HEK293T (cell line): ENCODE data around the gene EIF1AY.

Experiments
- BHLHE40 ChIP-seq: fragments of 450-650 bp; IDR thresholded peaks from 2 replicates; pipeline ENCODE4 v1.6.1; 2016; ENCODE audit warnings: mild to moderate bottlenecking, moderate library complexity, borderline replicate concordance
- CTBP1 ChIP-seq: fragments of 450-650 bp; IDR thresholded peaks from 2 replicates; pipeline ENCODE4 v1.6.1; 2016; ENCODE audit warnings: borderline replicate concordance
- FOXA1 ChIP-seq: fragments of 450-650 bp; IDR thresholded peaks from 2 replicates; pipeline ENCODE4 v1.6.1; 2016; ENCODE audit warnings: mild to moderate bottlenecking
- FOXM1 ChIP-seq: fragments of 450-650 bp; IDR thresholded peaks from 2 replicates; pipeline ENCODE4 v1.6.1; 2017; ENCODE audit warnings: mild to moderate bottlenecking, borderline replicate concordance
- NFRKB ChIP-seq: fragments of 450-650 bp; IDR thresholded peaks from 2 replicates; pipeline ENCODE4 v1.6.1; 2016; ENCODE audit warnings: mild to moderate bottlenecking, moderate library complexity
- SUZ12 ChIP-seq: fragments of 450-650 bp; IDR thresholded peaks from 2 replicates; pipeline ENCODE4 v1.6.1; 2016; ENCODE audit warnings: mild to moderate bottlenecking
- TARDBP ChIP-seq: fragments of 450-650 bp; IDR thresholded peaks from 2 replicates; pipeline ENCODE4 v1.6.1; 2016
- ZNF384 ChIP-seq: fragments of 450-650 bp; IDR thresholded peaks from 2 replicates; pipeline ENCODE4 v1.6.1; 2016

DNA sequence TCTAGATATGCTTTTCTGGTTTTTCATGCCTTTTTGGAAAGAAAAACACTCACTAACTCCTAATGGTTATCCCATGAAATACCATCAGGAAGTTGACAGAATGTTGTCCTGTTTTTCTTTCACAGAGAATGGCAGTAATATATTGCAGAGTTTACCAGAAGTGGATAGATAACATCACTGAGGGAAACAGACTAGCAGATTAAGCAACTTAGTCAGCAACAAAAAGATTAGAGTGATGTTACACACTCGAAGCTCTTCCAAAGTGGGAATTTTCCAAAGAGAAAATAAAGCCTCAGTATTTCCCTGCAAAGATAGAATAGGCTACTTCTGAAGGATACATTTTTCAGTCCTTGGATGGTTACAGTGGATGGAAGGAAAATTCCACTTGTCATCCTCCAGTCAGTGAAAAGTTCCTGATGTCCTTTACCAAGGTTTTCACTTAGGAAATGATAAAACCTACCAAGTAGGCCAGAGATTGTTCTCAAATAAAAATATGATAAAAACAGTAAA is 31.1 kb upstream of the EIF1AY start:
- TF ChIP-seq SUZ12 (no peak), TARDBP (no peak), ZNF384 (no peak), CTBP1 (no peak), FOXM1 (no peak), FOXA1 (no peak), NFRKB (no peak), BHLHE40 (no peak)
